ENCODE data around the gene PTPRT. TPM values are rescaled to one million over a fixed set of nuclear protein-coding genes. Genes with fewer than 3 reads are reported as not detected.

PTPRT gene
- total and polyA plus RNA-seq, 10 of the 15 experiments (the other 5 are each of a cell fraction or from before 2014, with no cell fraction given): not detected

DNA sequence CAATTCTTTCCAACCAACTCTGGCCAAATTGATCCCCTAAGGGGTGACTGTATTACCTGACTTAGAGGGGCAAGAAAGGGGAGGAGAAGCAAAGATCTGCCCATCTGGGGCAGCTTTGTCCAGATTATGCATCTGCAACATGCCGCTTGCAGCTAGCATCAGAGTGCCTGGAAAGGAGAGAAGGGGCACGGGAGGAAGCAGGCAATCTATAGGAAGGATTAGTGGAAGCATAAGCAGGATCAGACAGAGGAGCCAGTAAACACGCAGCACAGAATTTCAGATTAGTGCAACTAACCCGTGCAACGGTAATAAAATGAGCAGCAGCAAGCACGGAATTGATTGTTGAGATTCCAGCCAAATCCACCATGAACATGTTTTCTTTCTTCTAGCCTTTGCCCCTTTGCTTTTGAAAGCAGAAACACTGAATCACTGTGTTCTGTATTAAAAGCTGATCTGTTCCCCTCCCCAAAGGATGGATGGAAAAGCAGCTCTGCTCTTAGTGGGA is 927.9 kb downstream of the PTPRT start:
- Histone ChIP-seq H3K9me3 (replicated peaks; ENCODE audit: control insufficient read depth, insufficient read depth, low read length) (no peaks in the 10 kb centered on the region), H3K36me3 (ENCODE audit: control insufficient read depth in 2 of 2, insufficient read depth in 2 of 2, low read length in 1 of 2) (no peaks in the 10 kb centered on the region), H2AFZ (ENCODE audit: control insufficient read depth, low read depth, low read length) (no peak overlapping the region), H4K20me1 (ENCODE audit: control insufficient read depth, insufficient read depth) (no peaks in the 10 kb centered on the region), H3K4me1 (ENCODE audit: control insufficient read depth, insufficient read depth, low read length) (no peaks in the 10 kb centered on the region), H3K27me3 (replicated peaks in 1 of 2; ENCODE audit: control insufficient read depth in 2 of 2, insufficient read depth in 2 of 2, low read length in 1 of 2) (no peaks in the 10 kb centered on the region), H3K27ac (ENCODE audit: control insufficient read depth, insufficient read depth) (no peak overlapping the region), H3K79me2 (ENCODE audit: control insufficient read depth, insufficient read depth, low read length) (no peaks in the 10 kb centered on the region), H3K4me3 (no peak overlapping the region), H3K4me2 (ENCODE audit: control insufficient read depth, insufficient read depth) (no peak overlapping the region), H3K9ac (ENCODE audit: control insufficient read depth, insufficient read depth, low read length) (no peak overlapping the region)
- in situ Hi-C loops (cut with MboI): no loop called here
- POLR2A ChIA-PET: no interaction called here
- SMC1A ChIA-PET (ENCODE audit: uncharacterized antibody, unreplicated experiment): no interaction called here
- intact Hi-C loops (cut with micrococcal nuclease; ENCODE audit: unreplicated experiment): no loop called here
- WGBS (ENCODE audit: insufficient coverage, insufficient replicate concordance, low lambda C conversion rate, missing lambda C conversion rate): 24% methylated on average over 6 of the region's 6 CpGs
- no TSS peak for BruUV-seq (replicated peaks)
- DNase-seq (ENCODE audit: low read depth, low spot score): no peak
- ATAC-seq: no peak
- RAD21 ChIA-PET (ENCODE audit: unreplicated experiment): no interaction called here
- FAIRE-seq: no peak
- CTCF ChIA-PET: no interaction called here
- TF ChIP-seq, protein P1, sequence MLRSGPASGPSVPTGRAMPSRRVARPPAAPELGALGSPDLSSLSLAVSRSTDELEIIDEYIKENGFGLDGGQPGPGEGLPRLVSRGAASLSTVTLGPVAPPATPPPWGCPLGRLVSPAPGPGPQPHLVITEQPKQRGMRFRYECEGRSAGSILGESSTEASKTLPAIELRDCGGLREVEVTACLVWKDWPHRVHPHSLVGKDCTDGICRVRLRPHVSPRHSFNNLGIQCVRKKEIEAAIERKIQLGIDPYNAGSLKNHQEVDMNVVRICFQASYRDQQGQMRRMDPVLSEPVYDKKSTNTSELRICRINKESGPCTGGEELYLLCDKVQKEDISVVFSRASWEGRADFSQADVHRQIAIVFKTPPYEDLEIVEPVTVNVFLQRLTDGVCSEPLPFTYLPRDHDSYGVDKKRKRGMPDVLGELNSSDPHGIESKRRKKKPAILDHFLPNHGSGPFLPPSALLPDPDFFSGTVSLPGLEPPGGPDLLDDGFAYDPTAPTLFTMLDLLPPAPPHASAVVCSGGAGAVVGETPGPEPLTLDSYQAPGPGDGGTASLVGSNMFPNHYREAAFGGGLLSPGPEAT (IDR thresholded peaks at IDR 0.05; ENCODE audit: low read depth): no peak
- TF ChIP-seq, protein P2, sequence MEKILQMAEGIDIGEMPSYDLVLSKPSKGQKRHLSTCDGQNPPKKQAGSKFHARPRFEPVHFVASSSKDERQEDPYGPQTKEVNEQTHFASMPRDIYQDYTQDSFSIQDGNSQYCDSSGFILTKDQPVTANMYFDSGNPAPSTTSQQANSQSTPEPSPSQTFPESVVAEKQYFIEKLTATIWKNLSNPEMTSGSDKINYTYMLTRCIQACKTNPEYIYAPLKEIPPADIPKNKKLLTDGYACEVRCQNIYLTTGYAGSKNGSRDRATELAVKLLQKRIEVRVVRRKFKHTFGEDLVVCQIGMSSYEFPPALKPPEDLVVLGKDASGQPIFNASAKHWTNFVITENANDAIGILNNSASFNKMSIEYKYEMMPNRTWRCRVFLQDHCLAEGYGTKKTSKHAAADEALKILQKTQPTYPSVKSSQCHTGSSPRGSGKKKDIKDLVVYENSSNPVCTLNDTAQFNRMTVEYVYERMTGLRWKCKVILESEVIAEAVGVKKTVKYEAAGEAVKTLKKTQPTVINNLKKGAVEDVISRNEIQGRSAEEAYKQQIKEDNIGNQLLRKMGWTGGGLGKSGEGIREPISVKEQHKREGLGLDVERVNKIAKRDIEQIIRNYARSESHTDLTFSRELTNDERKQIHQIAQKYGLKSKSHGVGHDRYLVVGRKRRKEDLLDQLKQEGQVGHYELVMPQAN (conservative IDR thresholded peaks at IDR 0.05): no peak
- TF ChIP-seq NFYA (IDR thresholded peaks at IDR 0.05; ENCODE audit: borderline replicate concordance, low read depth, low read length) (no peak), TCF3 (IDR thresholded peaks at IDR 0.05; ENCODE audit: borderline replicate concordance, insufficient read depth, low read depth, low read length) (no peak), CBX3 (IDR thresholded peaks at IDR 0.05; ENCODE audit: borderline replicate concordance, low read depth) (no peak), TCF12 (IDR thresholded peaks at IDR 0.05; ENCODE audit: low read depth, low read length) (no peak), CHD4 (IDR thresholded peaks at IDR 0.05) (no peak)
- TF ChIP-seq, protein P3, sequence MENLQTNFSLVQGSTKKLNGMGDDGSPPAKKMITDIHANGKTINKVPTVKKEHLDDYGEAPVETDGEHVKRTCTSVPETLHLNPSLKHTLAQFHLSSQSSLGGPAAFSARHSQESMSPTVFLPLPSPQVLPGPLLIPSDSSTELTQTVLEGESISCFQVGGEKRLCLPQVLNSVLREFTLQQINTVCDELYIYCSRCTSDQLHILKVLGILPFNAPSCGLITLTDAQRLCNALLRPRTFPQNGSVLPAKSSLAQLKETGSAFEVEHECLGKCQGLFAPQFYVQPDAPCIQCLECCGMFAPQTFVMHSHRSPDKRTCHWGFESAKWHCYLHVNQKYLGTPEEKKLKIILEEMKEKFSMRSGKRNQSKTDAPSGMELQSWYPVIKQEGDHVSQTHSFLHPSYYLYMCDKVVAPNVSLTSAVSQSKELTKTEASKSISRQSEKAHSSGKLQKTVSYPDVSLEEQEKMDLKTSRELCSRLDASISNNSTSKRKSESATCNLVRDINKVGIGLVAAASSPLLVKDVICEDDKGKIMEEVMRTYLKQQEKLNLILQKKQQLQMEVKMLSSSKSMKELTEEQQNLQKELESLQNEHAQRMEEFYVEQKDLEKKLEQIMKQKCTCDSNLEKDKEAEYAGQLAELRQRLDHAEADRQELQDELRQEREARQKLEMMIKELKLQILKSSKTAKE (IDR thresholded peaks at IDR 0.05; ENCODE audit: low read depth, poor library complexity, severe bottlenecking): no peak
- TF ChIP-seq, protein P4, sequence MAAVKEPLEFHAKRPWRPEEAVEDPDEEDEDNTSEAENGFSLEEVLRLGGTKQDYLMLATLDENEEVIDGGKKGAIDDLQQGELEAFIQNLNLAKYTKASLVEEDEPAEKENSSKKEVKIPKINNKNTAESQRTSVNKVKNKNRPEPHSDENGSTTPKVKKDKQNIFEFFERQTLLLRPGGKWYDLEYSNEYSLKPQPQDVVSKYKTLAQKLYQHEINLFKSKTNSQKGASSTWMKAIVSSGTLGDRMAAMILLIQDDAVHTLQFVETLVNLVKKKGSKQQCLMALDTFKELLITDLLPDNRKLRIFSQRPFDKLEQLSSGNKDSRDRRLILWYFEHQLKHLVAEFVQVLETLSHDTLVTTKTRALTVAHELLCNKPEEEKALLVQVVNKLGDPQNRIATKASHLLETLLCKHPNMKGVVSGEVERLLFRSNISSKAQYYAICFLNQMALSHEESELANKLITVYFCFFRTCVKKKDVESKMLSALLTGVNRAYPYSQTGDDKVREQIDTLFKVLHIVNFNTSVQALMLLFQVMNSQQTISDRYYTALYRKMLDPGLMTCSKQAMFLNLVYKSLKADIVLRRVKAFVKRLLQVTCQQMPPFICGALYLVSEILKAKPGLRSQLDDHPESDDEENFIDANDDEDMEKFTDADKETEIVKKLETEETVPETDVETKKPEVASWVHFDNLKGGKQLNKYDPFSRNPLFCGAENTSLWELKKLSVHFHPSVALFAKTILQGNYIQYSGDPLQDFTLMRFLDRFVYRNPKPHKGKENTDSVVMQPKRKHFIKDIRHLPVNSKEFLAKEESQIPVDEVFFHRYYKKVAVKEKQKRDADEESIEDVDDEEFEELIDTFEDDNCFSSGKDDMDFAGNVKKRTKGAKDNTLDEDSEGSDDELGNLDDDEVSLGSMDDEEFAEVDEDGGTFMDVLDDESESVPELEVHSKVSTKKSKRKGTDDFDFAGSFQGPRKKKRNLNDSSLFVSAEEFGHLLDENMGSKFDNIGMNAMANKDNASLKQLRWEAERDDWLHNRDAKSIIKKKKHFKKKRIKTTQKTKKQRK (IDR thresholded peaks at IDR 0.05; ENCODE audit: low read depth, low read length): no peak
- TF ChIP-seq, protein P5, sequence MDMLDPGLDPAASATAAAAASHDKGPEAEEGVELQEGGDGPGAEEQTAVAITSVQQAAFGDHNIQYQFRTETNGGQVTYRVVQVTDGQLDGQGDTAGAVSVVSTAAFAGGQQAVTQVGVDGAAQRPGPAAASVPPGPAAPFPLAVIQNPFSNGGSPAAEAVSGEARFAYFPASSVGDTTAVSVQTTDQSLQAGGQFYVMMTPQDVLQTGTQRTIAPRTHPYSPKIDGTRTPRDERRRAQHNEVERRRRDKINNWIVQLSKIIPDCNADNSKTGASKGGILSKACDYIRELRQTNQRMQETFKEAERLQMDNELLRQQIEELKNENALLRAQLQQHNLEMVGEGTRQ (IDR thresholded peaks at IDR 0.05; ENCODE audit: borderline replicate concordance, low read depth, low read length): no peak
- TF ChIP-seq, protein P6, sequence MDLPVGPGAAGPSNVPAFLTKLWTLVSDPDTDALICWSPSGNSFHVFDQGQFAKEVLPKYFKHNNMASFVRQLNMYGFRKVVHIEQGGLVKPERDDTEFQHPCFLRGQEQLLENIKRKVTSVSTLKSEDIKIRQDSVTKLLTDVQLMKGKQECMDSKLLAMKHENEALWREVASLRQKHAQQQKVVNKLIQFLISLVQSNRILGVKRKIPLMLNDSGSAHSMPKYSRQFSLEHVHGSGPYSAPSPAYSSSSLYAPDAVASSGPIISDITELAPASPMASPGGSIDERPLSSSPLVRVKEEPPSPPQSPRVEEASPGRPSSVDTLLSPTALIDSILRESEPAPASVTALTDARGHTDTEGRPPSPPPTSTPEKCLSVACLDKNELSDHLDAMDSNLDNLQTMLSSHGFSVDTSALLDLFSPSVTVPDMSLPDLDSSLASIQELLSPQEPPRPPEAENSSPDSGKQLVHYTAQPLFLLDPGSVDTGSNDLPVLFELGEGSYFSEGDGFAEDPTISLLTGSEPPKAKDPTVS (IDR thresholded peaks at IDR 0.05; ENCODE audit: low read depth, low read length): no peak
